ENCODE data around the gene GLT8D1. TPM values are rescaled to one million over a fixed set of nuclear protein-coding genes. Genes with fewer than 3 reads are reported as not detected.

Gene GLT8D1
- total and polyA plus RNA-seq, 5 donors = 32.9 to 41.8 (median 40.5) TPM

GRCh38 chr3:52649461-52650210 is 56.0 kb downstream of the GLT8D1 start:
- intact Hi-C loops (cut with DNase I) = no loop called here
- DNase-seq = no peak
- Histone ChIP-seq H3K4me3 (ENCODE audit: low read length) (no peak overlapping the region), H3K4me1 (ENCODE audit: control insufficient read depth, insufficient read depth, low read length) (no peaks in the 10 kb centered on the region), H3K27ac (ENCODE audit: low read length) (no peak overlapping the region), H3K9me3 (ENCODE audit: control insufficient read depth, low read length) (no peaks in the 10 kb centered on the region), H3K27me3 (ENCODE audit: control insufficient read depth, insufficient read depth) (no peaks in the 10 kb centered on the region)
- no peak for ATAC-seq
- WGBS = 72% methylated on average over 5 of the region's 5 CpGs

- Histone ChIP-seq H3K4me1 (ENCODE audit: control insufficient read depth, insufficient read depth, low read length) (no peaks in the 10 kb centered on the region), H3K9me3 (ENCODE audit: control insufficient read depth, low read length) (no peaks in the 10 kb centered on the region), H3K27ac (ENCODE audit: low read length) (no peak overlapping the region), H3K27me3 (ENCODE audit: control insufficient read depth, insufficient read depth) (no peaks in the 10 kb centered on the region), H3K4me3 (ENCODE audit: low read length) (no peak overlapping the region)
- 94% methylated on average over 6 of the region's 6 CpGs for WGBS
- DNase-seq (no peak), ATAC-seq (no peak)
- intact Hi-C loops (cut with DNase I) = no loop called here
Observed at GRCh38 chr3:52645549-52645948, 60.0 kb downstream of the GLT8D1 start.

Other genes starting within 250 kb of the GLT8D1 start
- gene STAB1, start 210.5 kb downstream of the GLT8D1 start, total RNA-seq = 100 to 1,000 TPM in 2 of 4 donors, 10 to 100 TPM in 2; 91.9 to 159 (median 101) TPM
- gene STAB1, start 210.5 kb downstream of the GLT8D1 start, polyA plus RNA-seq = 69.5 TPM
- gene NT5DC2, start 171.9 kb downstream of the GLT8D1 start, total RNA-seq = 100 to 1,000 TPM; 123 to 223 (median 154) TPM
- 322 TPM for gene NT5DC2, start 171.9 kb downstream of the GLT8D1 start, polyA plus RNA-seq
- gene UQCC5, start 169.2 kb downstream of the GLT8D1 start, total RNA-seq = 10 to 100 TPM; 52.4 to 64.2 (median 62.4) TPM
- gene UQCC5, start 169.2 kb downstream of the GLT8D1 start, polyA plus RNA-seq = 97.3 TPM
- gene PBRM1, start 19.9 kb downstream of the GLT8D1 start, total RNA-seq = 10 to 100 TPM; 51.4 to 56.8 (median 55.6) TPM
- gene PBRM1, start 19.9 kb downstream of the GLT8D1 start, polyA plus RNA-seq = 10.0 TPM
- gene GNL3, start 19.8 kb downstream of the GLT8D1 start, total RNA-seq = 10 to 100 TPM; 25.2 to 43.9 (median 29.1) TPM
- 27.7 TPM for gene GNL3, start 19.8 kb downstream of the GLT8D1 start, polyA plus RNA-seq
- 10 to 100 TPM; 78.9 to 81.8 (median 79.9) TPM for gene SPCS1, start 315 bp upstream of the GLT8D1 start, total RNA-seq
- gene SPCS1, start 315 bp upstream of the GLT8D1 start, polyA plus RNA-seq = 132 TPM
- gene NEK4, start 65.1 kb upstream of the GLT8D1 start, total RNA-seq = 10 to 100 TPM; 16.4 to 18.2 (median 17.5) TPM
- gene NEK4, start 65.1 kb upstream of the GLT8D1 start, polyA plus RNA-seq = 4.5 TPM
- gene ITIH1, start 71.8 kb upstream of the GLT8D1 start, total RNA-seq = not detected
- gene ITIH1, start 71.8 kb upstream of the GLT8D1 start, polyA plus RNA-seq = 0.18 TPM
- 1 to 10 TPM in 1 of 4 donors, under 1 TPM in 3; 0.21 to 1.8 (median 0.53) TPM for gene ITIH3, start 89.0 kb upstream of the GLT8D1 start, total RNA-seq
- gene ITIH3, start 89.0 kb upstream of the GLT8D1 start, polyA plus RNA-seq = 0.43 TPM
- 1 to 10 TPM; 3.4 to 5.7 (median 5.0) TPM for gene ITIH4, start 124.9 kb upstream of the GLT8D1 start, total RNA-seq
- gene ITIH4, start 124.9 kb upstream of the GLT8D1 start, polyA plus RNA-seq = 5.0 TPM
- 10 to 100 TPM; 12.7 to 48.6 (median 41.4) TPM for gene MUSTN1, start 129.2 kb upstream of the GLT8D1 start, total RNA-seq
- 152 TPM for gene MUSTN1, start 129.2 kb upstream of the GLT8D1 start, polyA plus RNA-seq
- 1 to 10 TPM; 6.6 to 9.3 (median 8.0) TPM for gene STIMATE, start 191.8 kb upstream of the GLT8D1 start, total RNA-seq
- 4.3 TPM for gene STIMATE, start 191.8 kb upstream of the GLT8D1 start, polyA plus RNA-seq

Measured in right cardiac atrium (tissue), 5 donors.